Esophagus muscularis mucosa (tissue), 4 donors: ENCODE measurements around the gene PAWR.

ENCODE experiments used
- EP300 ChIP-seq: sonication (generic); formaldehyde crosslinking; IDR thresholded peaks from one replicate; pipeline ENCODE4 v1.6.1; 2017; ENCODE audit warnings: antibody characterized with exemption
- POLR2A ChIP-seq: fragments of 450-650 bp; IDR thresholded peaks from one replicate; pipeline ENCODE4 v1.6.1; 2017; ENCODE audit warnings: antibody characterized with exemption, moderate library complexity, mild to moderate bottlenecking, low read depth
- TF ChIP-seq, protein P1 (sequence below), 3 experiments: fragments of 200-600 bp in 2 of 3; fragments of 450-650 bp in 1 of 3; sonication (generic) in 2 of 3; IDR thresholded peaks; one replicate each; pipeline ENCODE4 v1.5.1; 2017 to 2019; ENCODE audit warnings: antibody characterized with exemption in 3 of 3, mild to moderate bottlenecking in 2 of 3, moderate library complexity in 1 of 3

DNA sequence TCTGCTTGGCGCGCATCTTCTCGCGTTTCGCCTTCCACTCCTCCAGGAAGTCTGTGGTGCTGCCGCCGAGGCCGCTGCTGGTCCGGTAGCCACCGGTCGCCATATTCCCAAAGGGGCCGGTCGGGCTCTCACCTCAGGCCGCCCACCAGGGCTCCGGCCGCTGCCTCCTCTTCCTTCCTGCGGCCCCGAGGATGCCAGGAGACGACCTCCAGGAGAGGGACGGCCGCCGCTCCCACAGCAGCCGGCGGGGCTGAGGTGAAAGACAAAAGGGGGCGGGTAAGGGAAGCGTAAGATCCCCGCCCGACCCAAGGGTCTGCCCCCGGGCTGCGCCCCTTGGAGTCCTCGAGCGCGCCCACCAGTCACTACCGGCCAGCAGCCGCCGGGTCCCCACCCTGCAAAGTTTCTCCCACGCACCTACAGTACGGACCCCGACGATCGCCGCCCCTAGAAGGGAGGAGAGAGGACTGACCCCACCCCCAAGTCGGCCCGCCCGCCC, 574 bp downstream of the PAWR start:
- TF ChIP-seq, protein P1, sequence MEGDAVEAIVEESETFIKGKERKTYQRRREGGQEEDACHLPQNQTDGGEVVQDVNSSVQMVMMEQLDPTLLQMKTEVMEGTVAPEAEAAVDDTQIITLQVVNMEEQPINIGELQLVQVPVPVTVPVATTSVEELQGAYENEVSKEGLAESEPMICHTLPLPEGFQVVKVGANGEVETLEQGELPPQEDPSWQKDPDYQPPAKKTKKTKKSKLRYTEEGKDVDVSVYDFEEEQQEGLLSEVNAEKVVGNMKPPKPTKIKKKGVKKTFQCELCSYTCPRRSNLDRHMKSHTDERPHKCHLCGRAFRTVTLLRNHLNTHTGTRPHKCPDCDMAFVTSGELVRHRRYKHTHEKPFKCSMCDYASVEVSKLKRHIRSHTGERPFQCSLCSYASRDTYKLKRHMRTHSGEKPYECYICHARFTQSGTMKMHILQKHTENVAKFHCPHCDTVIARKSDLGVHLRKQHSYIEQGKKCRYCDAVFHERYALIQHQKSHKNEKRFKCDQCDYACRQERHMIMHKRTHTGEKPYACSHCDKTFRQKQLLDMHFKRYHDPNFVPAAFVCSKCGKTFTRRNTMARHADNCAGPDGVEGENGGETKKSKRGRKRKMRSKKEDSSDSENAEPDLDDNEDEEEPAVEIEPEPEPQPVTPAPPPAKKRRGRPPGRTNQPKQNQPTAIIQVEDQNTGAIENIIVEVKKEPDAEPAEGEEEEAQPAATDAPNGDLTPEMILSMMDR (IDR thresholded peaks at IDR 0.05): no peak
- TF ChIP-seq EP300 (no peak), POLR2A (no peak)
